ENCODE data around the gene ROR1. TPM values are rescaled to one million over a fixed set of nuclear protein-coding genes. Genes with fewer than 3 reads are reported as not detected.

Gene ROR1
- polyA plus RNA-seq, 1 of the 3 experiments (the other 2 are of a cell fraction) = 4.0 TPM

DNA sequence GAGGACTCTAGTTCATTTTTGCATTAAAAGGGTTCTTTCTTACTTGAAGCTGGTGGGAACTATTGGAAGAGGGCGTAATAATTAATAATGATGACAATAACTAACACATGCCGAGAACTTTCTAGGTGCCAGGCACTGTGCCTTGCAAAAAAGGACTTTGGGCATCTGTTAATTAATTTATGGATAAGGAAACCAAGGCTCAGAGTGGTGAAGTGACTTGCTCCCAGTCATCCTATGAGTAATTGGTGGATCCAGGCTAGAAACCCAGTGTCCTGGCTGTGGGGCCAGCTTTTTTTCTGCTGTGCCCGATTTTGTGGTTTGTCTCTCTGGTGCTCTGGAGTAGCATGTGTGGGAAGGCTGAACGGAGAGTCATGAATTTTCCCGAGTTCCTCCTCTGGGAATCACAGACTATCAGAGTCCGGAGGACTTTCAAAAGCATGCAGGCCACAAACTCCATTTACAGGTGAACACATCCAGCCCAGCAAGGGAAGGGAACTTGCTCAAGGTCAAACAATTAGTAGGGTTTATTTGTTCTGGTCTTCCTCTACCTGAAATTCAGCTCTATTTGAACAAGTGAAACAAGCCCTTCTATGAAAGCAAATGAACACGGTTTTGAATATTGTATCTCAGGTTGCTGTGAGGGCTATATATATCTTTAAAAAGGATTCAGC lies 23.4 kb downstream of the ROR1 start:
- H3K9me3 ChIP-seq = no peaks in the 10 kb centered on the region
- H3K79me2 ChIP-seq (ENCODE audit: insufficient read depth) = peaks cover 3% of the 10 kb centered on the region
- no peak overlapping the region for H3K4me2 ChIP-seq
- H3K4me1 ChIP-seq (ENCODE audit: control insufficient read depth in 1 of 2, insufficient read depth in 2 of 2, low read depth in 1 of 2, low read length in 1 of 2) = peaks cover 0 to 18% of the 10 kb centered on the region in 2 experiments; a peak in 2 of 4 replicates
- H3K36me3 ChIP-seq (replicated peaks in 1 of 2; ENCODE audit: control insufficient read depth in 1 of 2, insufficient read depth in 2 of 2, low read length in 1 of 2) = peaks cover 0 to 5% of the 10 kb centered on the region in 2 experiments
- no peaks in the 10 kb centered on the region for H3K9me2 ChIP-seq
- no peaks in the 10 kb centered on the region for H4K20me1 ChIP-seq (ENCODE audit: insufficient read depth)
- H3K27ac ChIP-seq (ENCODE audit: low read depth in 2 of 2, low read length in 1 of 2) = no peak overlapping the region
- H3K4me3 ChIP-seq (ENCODE audit: low read depth in 2 of 2, low read length in 1 of 2) = no peak overlapping the region
- POLR2A ChIA-PET = no interaction called here
- no peak overlapping the region for H2AFZ ChIP-seq (ENCODE audit: low read depth)
- CTCF ChIA-PET = interaction anchor here (1.0 to 1.4 kb wide), 3 partner anchors 14 to 23 kb away, joined by 3 read pairs; partner anchors contain the start of gene ROR1
- no peak for TF ChIP-seq ELF1 (IDR thresholded peaks at IDR 0.05)
- no peak for TF ChIP-seq YY1 (IDR thresholded peaks at IDR 0.05; ENCODE audit: low read depth)
- TF ChIP-seq CHD2 (IDR thresholded peaks at IDR 0.05; ENCODE audit: low read length, partially characterized antibody) = no peak
- no peak for TF ChIP-seq POLR2AphosphoS5 (IDR thresholded peaks at IDR 0.05; ENCODE audit: low read depth, low read length)
- TF ChIP-seq TCF12 (IDR thresholded peaks at IDR 0.05) = no peak
- TF ChIP-seq, protein P1, sequence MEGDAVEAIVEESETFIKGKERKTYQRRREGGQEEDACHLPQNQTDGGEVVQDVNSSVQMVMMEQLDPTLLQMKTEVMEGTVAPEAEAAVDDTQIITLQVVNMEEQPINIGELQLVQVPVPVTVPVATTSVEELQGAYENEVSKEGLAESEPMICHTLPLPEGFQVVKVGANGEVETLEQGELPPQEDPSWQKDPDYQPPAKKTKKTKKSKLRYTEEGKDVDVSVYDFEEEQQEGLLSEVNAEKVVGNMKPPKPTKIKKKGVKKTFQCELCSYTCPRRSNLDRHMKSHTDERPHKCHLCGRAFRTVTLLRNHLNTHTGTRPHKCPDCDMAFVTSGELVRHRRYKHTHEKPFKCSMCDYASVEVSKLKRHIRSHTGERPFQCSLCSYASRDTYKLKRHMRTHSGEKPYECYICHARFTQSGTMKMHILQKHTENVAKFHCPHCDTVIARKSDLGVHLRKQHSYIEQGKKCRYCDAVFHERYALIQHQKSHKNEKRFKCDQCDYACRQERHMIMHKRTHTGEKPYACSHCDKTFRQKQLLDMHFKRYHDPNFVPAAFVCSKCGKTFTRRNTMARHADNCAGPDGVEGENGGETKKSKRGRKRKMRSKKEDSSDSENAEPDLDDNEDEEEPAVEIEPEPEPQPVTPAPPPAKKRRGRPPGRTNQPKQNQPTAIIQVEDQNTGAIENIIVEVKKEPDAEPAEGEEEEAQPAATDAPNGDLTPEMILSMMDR (IDR thresholded peaks at IDR 0.05) = no peak
- no peak for TF ChIP-seq NFIC (IDR thresholded peaks at IDR 0.05; ENCODE audit: borderline replicate concordance)
- no peak for TF ChIP-seq EP300 (IDR thresholded peaks at IDR 0.05; ENCODE audit: borderline replicate concordance in 1 of 2, low read depth in 1 of 2, low read length in 1 of 2)
- TF ChIP-seq GABPA (IDR thresholded peaks at IDR 0.05; ENCODE audit: low read depth) = no peak
- TF ChIP-seq, protein P2, sequence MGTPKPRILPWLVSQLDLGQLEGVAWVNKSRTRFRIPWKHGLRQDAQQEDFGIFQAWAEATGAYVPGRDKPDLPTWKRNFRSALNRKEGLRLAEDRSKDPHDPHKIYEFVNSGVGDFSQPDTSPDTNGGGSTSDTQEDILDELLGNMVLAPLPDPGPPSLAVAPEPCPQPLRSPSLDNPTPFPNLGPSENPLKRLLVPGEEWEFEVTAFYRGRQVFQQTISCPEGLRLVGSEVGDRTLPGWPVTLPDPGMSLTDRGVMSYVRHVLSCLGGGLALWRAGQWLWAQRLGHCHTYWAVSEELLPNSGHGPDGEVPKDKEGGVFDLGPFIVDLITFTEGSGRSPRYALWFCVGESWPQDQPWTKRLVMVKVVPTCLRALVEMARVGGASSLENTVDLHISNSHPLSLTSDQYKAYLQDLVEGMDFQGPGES (IDR thresholded peaks at IDR 0.05; ENCODE audit: low read depth, low read length) = no peak
- no peak for TF ChIP-seq SIN3A (IDR thresholded peaks at IDR 0.05; ENCODE audit: borderline replicate concordance, low read depth, low read length)
- TF ChIP-seq, protein P3, sequence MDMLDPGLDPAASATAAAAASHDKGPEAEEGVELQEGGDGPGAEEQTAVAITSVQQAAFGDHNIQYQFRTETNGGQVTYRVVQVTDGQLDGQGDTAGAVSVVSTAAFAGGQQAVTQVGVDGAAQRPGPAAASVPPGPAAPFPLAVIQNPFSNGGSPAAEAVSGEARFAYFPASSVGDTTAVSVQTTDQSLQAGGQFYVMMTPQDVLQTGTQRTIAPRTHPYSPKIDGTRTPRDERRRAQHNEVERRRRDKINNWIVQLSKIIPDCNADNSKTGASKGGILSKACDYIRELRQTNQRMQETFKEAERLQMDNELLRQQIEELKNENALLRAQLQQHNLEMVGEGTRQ (IDR thresholded peaks at IDR 0.05; ENCODE audit: borderline replicate concordance, low read depth, low read length) = no peak
- TF ChIP-seq RXRA (IDR thresholded peaks at IDR 0.05; ENCODE audit: borderline replicate concordance, low read depth) = no peak
- TF ChIP-seq EZH2phosphoT487 (IDR thresholded peaks at IDR 0.05; ENCODE audit: borderline replicate concordance, low read depth) = no peak
- WGBS (ENCODE audit: low lambda C conversion rate) = 70% methylated on average over 7 of the region's 7 CpGs
- DNase-seq = no peak
- no peaks in the 10 kb centered on the region for H3K27me3 ChIP-seq (ENCODE audit: insufficient read depth)
- H3F3A ChIP-seq (replicated peaks; ENCODE audit: insufficient read depth) = no peaks in the 10 kb centered on the region
- no peak overlapping the region for H3K9ac ChIP-seq
